SK-N-MC (cell line): ENCODE data around the gene TTLL11.

Experiments
- DNase-seq: peaks from one replicate; pipeline ENCODE4 v3.0.0-alpha.2; 2011; ENCODE audit warnings: low read depth, low spot score
- H3K27ac ChIP-seq: fragments of 200-600 bp; sonication (generic); 2 replicates; pipeline ENCODE4 v1.5.1; 2016; ENCODE audit warnings: mixed run types
- H3K36me3 ChIP-seq: fragments of 200-600 bp; sonication (generic); 2 replicates; pipeline ENCODE4 v1.6.1; 2017; ENCODE audit warnings: antibody characterized with exemption, low read length, mixed read lengths; ENCODE audit not compliant: insufficient read depth
- H3K4me3 ChIP-seq: fragments of 200-600 bp; sonication (generic); 2 replicates; pipeline ENCODE4 v1.5.1; 2016
- H3K9ac ChIP-seq: fragments of 200-600 bp; sonication (generic); 2 replicates; pipeline ENCODE4 v1.8.0; 2017; ENCODE audit warnings: mixed run types, mixed read lengths; ENCODE audit not compliant: insufficient read length
- H3K9me3 ChIP-seq: fragments of 200-600 bp; sonication (generic); 2 replicates; pipeline ENCODE4 v1.6.1; 2017; ENCODE audit warnings: low read depth, mild to moderate bottlenecking, antibody characterized with exemption, low read length, moderate library complexity, mixed read lengths
- EZH2 ChIP-seq: fragments of 200-600 bp; sonication (generic); IDR thresholded peaks from one replicate; pipeline ENCODE4 v1.6.1; 2017; ENCODE audit warnings: antibody characterized with exemption
- FOXP2 ChIP-seq: optimal IDR thresholded peaks from 2 replicates; pipeline ENCODE3; 2011; ENCODE audit warnings: mild to moderate bottlenecking, moderate library complexity; ENCODE audit not compliant: insufficient read depth; ENCODE audit errors: extremely low read length, control extremely low read depth
- POLR2AphosphoS5 ChIP-seq: IDR thresholded peaks from 2 replicates; pipeline ENCODE4 v1.6.1; 2012; ENCODE audit warnings: mild to moderate bottlenecking, low read depth, low read length, borderline replicate concordance

Gene TTLL11

DNA sequence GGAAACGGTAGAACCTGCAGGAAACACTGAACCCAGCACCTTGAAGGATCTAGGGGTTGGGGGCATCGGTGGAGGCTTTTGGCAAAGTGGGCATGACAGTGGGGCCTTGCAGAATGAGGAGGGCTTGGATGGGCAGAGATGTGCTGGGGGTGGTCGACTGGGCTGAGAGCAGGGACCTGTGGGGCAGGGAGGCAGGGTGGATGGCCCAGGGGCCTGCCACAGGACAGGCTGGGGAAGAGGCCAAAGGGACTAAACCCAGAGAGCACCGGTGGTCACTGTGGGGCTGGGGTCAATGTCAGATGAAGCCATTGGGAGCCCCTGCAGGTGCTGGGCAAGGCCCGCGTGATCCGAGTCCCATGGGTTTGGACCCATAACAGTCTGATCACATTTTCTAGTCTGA lies 266.4 kb downstream of the TTLL11 start:
- no peak for TF ChIP-seq EZH2
- no peak for TF ChIP-seq FOXP2
- no peak for TF ChIP-seq POLR2AphosphoS5
- Histone ChIP-seq H3K9me3 (no peaks in the 10 kb centered on the region), H3K36me3 (no peaks in the 10 kb centered on the region), H3K27ac (no peak overlapping the region), H3K4me3 (no peak overlapping the region), H3K9ac (no peak overlapping the region)
- DNase-seq, result no peak

DNA sequence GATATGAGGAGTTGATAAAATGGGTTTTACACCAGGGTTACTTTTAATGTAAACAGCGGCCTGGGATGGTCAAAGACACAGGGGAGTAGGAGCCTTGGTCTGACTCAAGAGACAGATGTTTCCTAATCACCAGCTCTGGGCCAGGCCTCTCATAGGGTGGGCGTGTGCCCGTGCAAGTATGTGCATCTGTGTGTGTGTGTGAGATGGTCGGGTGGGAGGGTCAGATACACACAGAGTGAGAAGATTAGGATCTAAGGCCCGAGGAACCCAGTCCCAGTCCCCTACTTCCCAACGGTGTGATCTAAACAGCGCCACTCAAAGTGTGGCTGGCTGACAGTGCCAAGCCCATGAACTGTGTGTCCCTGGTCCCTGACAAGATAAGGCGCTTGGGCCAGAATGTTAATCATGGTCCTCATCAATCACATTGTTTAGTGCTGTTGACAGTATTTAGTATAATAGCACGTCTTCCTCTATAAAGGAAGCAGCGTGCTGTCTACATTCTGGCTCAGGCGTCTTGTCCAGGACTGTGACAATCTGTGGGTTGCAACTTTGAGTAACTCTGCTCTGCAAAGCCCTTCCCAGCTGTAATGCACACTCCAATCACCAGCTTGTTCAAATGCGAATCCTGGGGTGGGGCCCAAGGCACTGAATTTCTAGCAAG lies 267.9 kb downstream of the TTLL11 start:
- no peak for TF ChIP-seq FOXP2
- no peak for TF ChIP-seq EZH2
- no peak for TF ChIP-seq POLR2AphosphoS5
- Histone ChIP-seq H3K9me3 (no peaks in the 10 kb centered on the region), H3K4me3 (no peak overlapping the region), H3K9ac (no peak overlapping the region), H3K36me3 (no peaks in the 10 kb centered on the region), H3K27ac (no peak overlapping the region)
- no peak for DNase-seq

DNA sequence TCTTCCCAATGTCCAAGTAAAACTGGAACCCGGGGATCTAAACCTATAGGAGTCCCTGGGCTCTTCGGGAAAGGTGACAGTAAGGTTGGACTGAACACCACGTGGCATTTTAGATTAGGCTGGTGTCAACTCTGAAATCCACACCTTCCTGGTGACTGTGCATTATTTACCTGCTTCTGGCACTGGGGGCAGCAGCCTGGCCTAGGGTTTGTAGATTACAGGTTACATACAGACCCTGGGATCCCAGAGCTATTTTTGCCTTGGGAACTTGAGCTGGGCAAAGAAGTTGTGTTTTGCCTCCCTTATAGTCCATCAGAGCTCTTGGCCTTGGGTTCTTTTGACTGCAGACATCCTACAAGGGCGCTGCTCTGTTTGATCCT lies 268.5 kb downstream of the TTLL11 start:
- no peak for TF ChIP-seq POLR2AphosphoS5
- no peak for TF ChIP-seq FOXP2
- TF ChIP-seq EZH2, result no peak
- H3K9ac ChIP-seq, result no peak overlapping the region
- no peaks in the 10 kb centered on the region for H3K9me3 ChIP-seq
- DNase-seq, result no peak
- no peak overlapping the region for H3K27ac ChIP-seq
- no peak overlapping the region for H3K4me3 ChIP-seq
- H3K36me3 ChIP-seq, result no peaks in the 10 kb centered on the region

DNA sequence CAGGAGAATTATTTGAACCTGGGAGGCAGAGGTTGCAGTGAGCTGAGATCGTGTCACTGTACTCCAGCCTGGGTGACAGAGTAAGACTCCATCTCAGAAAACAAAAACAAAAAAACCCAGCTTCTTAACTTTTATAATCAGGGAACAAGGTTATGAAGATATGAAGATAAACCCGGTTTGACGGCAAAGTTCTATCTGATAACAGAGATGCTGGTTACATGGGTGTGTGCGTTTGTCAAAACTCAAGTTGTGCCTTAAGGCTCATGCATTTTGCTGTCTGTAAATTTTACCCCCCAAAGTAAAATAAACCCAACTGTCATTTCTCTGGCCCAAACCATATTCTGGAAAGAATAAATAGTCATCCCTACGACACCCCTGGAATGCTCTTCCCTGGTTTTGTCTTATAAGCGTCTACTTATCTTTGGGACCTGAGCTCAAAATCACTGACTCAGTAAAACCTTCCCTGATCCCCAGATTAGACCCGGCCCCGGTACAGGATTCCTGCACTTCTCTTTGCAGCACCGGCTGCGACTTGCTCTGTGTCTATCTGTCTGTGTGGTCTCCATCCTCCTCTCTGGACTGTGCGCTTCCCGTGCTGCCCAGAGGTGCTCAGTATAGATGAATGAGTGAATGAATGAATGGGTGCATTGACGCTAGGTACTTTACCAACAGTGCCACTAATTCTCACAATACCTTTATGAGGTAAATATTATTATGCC lies 269.5 kb downstream of the TTLL11 start:
- no peak overlapping the region for H3K9ac ChIP-seq

GRCh38 chr9:121822093-121823085 lies 270.7 kb downstream of the TTLL11 start:
- no peak overlapping the region for H3K9ac ChIP-seq
- TF ChIP-seq EZH2 (no peak), POLR2AphosphoS5 (no peak), FOXP2 (no peak)
- no peaks in the 10 kb centered on the region for H3K36me3 ChIP-seq
- H3K27ac ChIP-seq, result no peak overlapping the region
- H3K9me3 ChIP-seq, result no peaks in the 10 kb centered on the region
- no peak overlapping the region for H3K4me3 ChIP-seq
- no peak for DNase-seq

More for the DNA sequence above, 269.5 kb downstream of the TTLL11 start:
- no peak for TF ChIP-seq POLR2AphosphoS5
- TF ChIP-seq EZH2, result no peak
- no peak for TF ChIP-seq FOXP2
- Histone ChIP-seq H3K36me3 (no peaks in the 10 kb centered on the region), H3K27ac (no peak overlapping the region), H3K4me3 (no peak overlapping the region), H3K9me3 (no peaks in the 10 kb centered on the region)
- DNase-seq, result no peak

GRCh38 chr9:121821326-121821725 lies 271.8 kb downstream of the TTLL11 start:
- H3K4me3 ChIP-seq, result no peak overlapping the region
- TF ChIP-seq EZH2, result no peak
- no peak for TF ChIP-seq FOXP2
- no peak overlapping the region for H3K9ac ChIP-seq
- no peak for DNase-seq
- H3K9me3 ChIP-seq, result no peaks in the 10 kb centered on the region
- H3K27ac ChIP-seq, result no peak overlapping the region
- H3K36me3 ChIP-seq, result no peaks in the 10 kb centered on the region

GRCh38 chr9:121820286-121821005 lies 272.7 kb downstream of the TTLL11 start:
- TF ChIP-seq EZH2 (no peak), POLR2AphosphoS5 (no peak), FOXP2 (no peak)
- DNase-seq, result no peak

More at GRCh38 chr9:121820286-121821005, 272.7 kb downstream of the TTLL11 start:
- no peak overlapping the region for H3K27ac ChIP-seq
- H3K36me3 ChIP-seq, result no peaks in the 10 kb centered on the region
- H3K9me3 ChIP-seq, result no peaks in the 10 kb centered on the region
- no peak overlapping the region for H3K9ac ChIP-seq
- H3K4me3 ChIP-seq, result no peak overlapping the region
